Astrocyte of the spinal cord (primary cell): Measurements from ENCODE around the gene PPM1B.

Source experiments
- DNase-seq: peaks from one replicate; pipeline ENCODE4 v3.0.0; 2011; ENCODE audit warnings: low read depth, low spot score
- H3K4me3 ChIP-seq: 2 replicates; pipeline ENCODE4 v1.5.1; 2011; ENCODE audit warnings: low read depth, mild to moderate bottlenecking, low read length, moderate library complexity
- CTCF ChIP-seq: IDR thresholded peaks from 2 replicates; pipeline ENCODE4 v1.5.1; 2012; ENCODE audit warnings: low read depth, mild to moderate bottlenecking, low read length, inconsistent platforms
- in situ Hi-C: cut with HindIII; loops from 2 replicates; pipeline ENCODE4 v1.10.0; 2017; ENCODE audit warnings: low sequenced_read_pairs

PPM1B gene

GRCh38 chr2:44212302-44212701 lies 43.6 kb downstream of the PPM1B start:
- no peak for TF ChIP-seq CTCF
- no peak for DNase-seq
- H3K4me3 ChIP-seq = no peak overlapping the region
- in situ Hi-C loops = no loop called here

GRCh38 chr2:44215827-44216226 lies 47.2 kb downstream of the PPM1B start:
- TF ChIP-seq CTCF = no peak
- in situ Hi-C loops = no loop called here
- H3K4me3 ChIP-seq = no peak overlapping the region
- no peak for DNase-seq

- TF ChIP-seq CTCF = no peak
- H3K4me3 ChIP-seq = no peak overlapping the region
- in situ Hi-C loops = no loop called here
- no peak for DNase-seq
Measured at GRCh38 chr2:44218771-44219170, 50.1 kb downstream of the PPM1B start.

GRCh38 chr2:44226753-44227152 lies 58.1 kb downstream of the PPM1B start:
- in situ Hi-C loops = no loop called here
- H3K4me3 ChIP-seq = no peak overlapping the region

DNA sequence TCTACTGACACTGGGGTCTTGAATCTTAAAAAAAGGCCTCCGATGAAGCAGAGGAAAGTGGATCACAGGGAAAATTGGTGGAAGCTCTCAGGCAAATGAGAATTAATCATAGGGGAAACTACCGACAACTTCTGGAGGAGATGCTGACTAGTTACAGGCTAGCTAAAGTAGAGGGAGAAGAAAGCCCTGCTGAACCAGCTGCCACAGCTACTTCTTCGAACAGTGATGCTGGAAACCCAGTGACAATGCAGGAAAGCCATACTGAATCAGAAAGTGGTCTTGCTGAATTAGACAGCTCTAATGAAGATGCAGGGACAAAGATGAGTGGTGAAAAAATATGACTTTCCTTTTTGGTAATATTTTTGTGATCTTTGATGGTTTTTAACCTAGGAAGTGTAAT lies 61.7 kb downstream of the PPM1B start:
- in situ Hi-C loops = no loop called here
- H3K4me3 ChIP-seq = no peak overlapping the region
- DNase-seq = no peak
- TF ChIP-seq CTCF = no peak

More at GRCh38 chr2:44226753-44227152, 58.1 kb downstream of the PPM1B start:
- DNase-seq = no peak
- no peak for TF ChIP-seq CTCF

DNA sequence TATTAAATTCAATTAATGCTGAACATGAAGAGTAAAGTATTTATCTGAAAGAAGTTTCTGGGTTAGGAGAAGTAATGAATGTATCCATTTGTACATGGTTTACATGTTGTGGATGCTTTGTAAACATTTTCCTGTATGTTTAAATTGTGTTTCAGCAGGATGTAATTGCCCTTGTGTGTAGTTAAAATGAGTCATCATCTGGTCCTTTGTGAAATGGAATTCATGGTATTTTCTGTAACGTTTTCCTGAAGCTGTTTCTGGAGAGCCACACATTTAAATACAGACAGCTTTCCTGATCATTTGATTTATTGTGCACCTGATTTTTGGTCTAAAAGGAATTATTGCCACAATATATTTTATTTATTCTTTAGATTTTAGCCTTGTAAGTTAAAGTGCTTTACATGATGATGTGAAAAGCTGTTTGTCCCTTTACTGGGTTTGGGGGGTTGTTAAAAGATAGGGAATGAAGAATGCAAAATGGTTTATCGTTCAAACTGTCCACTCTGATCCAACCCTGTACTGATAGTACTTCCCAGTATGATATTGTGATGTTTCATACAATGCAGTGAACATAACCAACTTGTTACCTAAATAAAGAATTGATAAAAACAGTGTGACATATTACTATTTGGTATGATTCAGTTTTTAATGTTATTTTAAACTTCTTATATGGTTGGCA lies 64.9 kb downstream of the PPM1B start:
- peak; percentile 72 for DNase-seq
- TF ChIP-seq CTCF = no peak
- in situ Hi-C loops = no loop called here

More for the DNA sequence above, 64.9 kb downstream of the PPM1B start:
- no peak overlapping the region for H3K4me3 ChIP-seq
